Subcutaneous adipose tissue (tissue), 4 donors: Measurements from ENCODE around the gene NAB2. TPM values are rescaled to one million over a fixed set of nuclear protein-coding genes. Genes with fewer than 3 reads are reported as not detected.

Experiments
- total RNA-seq, 4 donors: library from RNA; depleted of rRNA; stranded (reverse); fragments of >200 nt; gene quantifications; one replicate each; pipeline ENCODE4 v1.1.0, GENCODE V29; 2016
- TF ChIP-seq, protein P1 (sequence below): fragments of 450-650 bp; IDR thresholded peaks from one replicate; pipeline ENCODE4 v1.5.1; 2016; ENCODE audit warnings: low read depth, mild to moderate bottlenecking, control low read depth, antibody characterized with exemption, moderate library complexity

Gene NAB2, protein sequence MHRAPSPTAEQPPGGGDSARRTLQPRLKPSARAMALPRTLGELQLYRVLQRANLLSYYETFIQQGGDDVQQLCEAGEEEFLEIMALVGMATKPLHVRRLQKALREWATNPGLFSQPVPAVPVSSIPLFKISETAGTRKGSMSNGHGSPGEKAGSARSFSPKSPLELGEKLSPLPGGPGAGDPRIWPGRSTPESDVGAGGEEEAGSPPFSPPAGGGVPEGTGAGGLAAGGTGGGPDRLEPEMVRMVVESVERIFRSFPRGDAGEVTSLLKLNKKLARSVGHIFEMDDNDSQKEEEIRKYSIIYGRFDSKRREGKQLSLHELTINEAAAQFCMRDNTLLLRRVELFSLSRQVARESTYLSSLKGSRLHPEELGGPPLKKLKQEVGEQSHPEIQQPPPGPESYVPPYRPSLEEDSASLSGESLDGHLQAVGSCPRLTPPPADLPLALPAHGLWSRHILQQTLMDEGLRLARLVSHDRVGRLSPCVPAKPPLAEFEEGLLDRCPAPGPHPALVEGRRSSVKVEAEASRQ
- 10 to 100 TPM in 3 of 4 donors, 1 to 10 TPM in 1; 4.9 to 19.7 (median 13.7) TPM for total RNA-seq

DNA sequence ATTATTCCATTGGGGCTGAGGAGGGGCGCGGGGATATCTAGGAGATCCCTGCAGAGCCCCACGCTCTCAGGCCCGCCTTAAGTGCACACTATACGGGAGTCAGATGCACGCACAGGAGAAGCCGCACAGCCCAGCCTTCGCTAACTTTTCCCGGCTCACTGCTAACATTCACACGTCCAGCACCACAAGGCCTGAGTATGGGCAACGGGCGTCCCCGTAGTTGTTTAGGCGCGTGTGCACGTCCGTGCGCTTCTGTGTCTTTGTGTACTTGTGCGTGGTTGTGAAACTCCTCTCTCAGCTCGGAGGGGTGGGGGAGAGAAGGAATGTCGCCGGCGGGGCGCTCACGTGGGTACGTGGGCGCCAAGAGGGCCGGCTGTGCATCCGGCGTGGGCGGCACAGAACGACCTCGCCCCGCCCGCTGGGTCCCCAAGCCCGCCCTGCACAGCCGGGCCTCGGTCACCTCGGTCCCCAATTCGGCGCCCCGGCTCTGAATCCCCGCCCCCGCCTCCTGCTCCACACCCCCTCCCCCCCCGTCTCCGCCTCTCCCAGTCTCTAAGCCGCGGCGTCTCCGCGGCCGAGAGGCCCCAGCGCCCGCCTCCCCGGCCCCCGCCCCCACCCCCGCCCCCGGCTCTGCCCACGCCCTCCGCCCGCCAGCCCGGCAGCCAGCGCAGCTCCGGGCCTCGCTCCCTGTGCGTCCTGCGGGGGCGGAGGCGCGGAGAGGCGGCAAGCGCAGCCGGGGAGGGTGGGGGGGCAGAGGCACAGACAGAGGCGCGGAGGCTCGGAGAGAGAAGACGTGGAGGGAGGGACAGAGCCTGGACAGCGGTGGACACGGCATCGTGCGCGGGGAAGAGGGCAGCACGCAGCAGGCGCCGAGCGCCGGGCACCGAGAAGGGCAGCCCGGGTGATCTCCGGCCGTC, at the start of gene NAB2:
TSS of gene NAB2 (plus strand) at position 761 of the 917 bp plus-strand sequence. CDS start 158 bp downstream, outside the sequence.
- TF ChIP-seq, protein P1, sequence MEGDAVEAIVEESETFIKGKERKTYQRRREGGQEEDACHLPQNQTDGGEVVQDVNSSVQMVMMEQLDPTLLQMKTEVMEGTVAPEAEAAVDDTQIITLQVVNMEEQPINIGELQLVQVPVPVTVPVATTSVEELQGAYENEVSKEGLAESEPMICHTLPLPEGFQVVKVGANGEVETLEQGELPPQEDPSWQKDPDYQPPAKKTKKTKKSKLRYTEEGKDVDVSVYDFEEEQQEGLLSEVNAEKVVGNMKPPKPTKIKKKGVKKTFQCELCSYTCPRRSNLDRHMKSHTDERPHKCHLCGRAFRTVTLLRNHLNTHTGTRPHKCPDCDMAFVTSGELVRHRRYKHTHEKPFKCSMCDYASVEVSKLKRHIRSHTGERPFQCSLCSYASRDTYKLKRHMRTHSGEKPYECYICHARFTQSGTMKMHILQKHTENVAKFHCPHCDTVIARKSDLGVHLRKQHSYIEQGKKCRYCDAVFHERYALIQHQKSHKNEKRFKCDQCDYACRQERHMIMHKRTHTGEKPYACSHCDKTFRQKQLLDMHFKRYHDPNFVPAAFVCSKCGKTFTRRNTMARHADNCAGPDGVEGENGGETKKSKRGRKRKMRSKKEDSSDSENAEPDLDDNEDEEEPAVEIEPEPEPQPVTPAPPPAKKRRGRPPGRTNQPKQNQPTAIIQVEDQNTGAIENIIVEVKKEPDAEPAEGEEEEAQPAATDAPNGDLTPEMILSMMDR, result no peak

DNA sequence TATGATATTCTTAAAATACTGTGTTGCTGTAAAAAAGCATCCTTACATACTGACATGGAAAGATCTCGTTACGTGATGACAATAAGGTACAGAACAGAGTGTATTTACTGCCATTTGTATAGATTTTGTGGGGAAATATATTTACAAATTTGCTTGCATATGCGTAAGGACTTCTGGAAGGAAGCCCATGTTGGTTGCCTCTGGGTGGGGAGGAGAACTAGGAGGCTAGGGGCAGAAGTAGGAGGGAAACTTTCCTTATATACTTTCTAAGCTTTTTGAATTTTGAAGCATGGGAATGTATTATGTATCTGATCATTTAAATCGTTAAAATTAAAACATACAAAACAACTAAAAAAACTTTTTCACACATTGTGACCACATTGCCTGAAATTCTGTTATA, 48.7 kb upstream of the NAB2 start:
- TF ChIP-seq, protein P1, result no peak

DNA sequence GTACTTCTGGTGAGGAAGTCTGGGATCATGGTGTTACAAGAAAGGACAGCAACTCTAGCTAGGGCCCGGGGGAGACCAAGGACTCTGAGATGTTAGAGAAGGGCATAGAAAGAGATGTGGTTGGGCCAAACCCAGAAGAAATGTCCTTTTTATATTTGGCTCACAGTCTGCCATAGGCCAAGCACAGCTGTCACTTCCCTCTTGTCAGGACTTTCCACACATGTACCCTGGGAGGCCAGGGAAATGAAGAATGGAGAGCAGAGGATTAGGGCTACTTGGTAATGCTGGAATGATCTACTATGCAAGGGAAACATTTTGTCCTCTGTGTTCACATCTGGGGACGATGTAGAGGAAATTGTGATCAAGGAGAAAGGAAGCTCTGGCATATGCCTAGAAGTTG, 48.2 kb upstream of the NAB2 start:
- TF ChIP-seq, protein P1, result no peak

DNA sequence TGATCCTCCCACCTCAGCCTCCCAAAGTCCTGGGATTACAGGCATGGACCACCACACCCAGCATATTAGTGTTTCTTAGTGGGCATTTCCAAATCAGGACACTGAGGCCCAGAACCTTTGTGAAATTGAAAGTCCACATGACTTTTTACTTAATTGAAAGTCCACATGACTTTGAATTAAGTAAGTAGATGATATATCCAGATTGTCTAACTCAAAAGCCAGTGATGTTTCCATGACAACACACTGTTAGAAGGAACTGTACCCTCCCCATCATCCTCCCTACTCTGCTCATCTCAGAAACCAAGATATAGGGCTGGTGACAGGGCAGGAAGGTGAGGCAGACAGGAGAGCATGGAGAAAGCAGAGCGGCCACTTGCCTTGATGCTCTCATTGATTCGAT, 46.2 kb upstream of the NAB2 start:
- TF ChIP-seq, protein P1, result no peak

DNA sequence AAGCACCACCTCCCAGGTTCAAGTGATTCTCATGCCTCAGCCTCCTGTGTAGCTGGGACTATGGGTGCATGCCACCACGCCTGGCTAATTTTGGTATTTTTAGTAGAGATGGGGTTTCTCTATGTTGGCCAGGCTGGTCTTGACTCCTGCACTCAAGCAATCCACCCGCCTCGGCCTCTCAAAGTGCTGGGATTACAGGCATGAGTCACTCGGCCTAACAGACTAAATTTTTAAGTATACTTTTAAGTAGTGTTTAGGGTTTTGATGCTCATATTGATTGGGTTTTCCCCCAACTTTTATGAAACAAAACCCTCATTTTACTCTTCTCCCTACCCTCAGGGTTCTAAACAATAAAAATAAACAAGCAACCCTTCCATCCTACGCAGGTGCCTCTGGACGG, 44.4 kb upstream of the NAB2 start:
- TF ChIP-seq, protein P1, result no peak

DNA sequence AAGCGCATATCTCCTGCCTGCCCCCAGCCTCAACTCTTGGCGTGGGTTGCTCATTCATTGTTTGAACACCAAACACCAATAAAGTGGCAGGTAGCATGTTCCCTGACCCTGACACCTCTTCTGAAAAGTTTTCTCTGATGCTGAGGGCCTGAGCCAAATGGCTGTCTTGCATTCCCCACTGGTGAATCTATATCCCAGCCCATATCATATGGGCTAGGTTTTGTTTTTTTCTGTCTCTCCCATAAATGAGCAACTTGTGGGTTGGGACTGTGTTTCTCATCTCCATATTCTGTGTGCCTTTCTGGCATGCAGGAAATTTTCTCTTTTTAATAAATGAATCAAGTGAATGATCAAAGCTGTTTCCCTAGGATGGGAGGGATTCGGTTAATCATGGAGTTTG, 44.0 kb upstream of the NAB2 start:
- TF ChIP-seq, protein P1, result no peak
